Activated T-cell treated with anti-CD3 and anti-CD28 coated beads for 1 hour (primary cell): ENCODE data around the gene FBXO42.

ENCODE experiments used
- DNase-seq: peaks from one replicate; pipeline ENCODE4 v3.0.0-alpha.2; 2020; ENCODE audit warnings: low read depth

Gene FBXO42

DNA sequence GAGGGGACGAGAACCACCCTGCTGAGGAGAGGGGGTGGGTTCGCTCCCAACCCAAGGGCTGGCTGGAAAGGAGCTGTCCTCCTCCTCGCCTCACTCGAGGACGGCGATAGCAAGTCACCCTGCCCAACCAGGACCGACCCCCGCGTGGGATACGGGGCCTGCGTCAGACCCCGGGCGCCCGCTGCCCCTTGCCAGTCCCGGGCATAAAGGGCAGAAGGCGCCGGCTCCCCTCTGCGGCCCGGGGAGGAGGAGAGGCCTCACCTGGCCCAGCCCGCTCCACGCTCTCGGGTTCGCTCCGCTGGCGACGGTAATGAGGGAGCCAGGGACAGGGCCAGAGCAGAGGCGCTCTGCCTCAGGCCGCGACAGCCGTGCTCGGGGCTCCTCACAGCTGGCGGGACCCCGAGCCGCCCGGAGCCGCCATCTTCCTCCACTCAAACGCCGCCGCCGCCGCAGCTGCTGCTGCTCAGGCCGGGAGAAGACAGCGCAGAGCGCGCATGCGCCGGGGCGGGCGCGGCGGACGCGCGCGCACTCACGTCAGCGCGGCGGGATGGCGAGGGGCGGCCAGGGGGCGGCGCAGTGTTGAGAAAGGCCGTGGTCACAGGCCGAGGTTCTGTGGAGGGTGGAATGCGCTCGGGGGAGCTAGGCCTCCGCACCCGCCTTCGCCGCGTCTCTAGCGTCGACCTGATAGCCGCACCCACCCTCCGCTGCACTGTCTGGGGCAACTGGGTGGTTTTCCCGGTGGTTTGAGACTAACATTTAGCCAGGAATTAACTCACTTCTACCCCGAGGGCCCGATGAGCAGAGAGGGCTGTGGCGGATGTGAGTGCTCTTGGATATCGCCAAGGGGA lies at the start of gene FBXO42:
TSS of gene FBXO42 (minus strand) at position 487 of the 848 bp plus-strand sequence. CDS start 37,062 bp downstream, outside the sequence.
- DNase-seq, result peak; percentile 86

DNA sequence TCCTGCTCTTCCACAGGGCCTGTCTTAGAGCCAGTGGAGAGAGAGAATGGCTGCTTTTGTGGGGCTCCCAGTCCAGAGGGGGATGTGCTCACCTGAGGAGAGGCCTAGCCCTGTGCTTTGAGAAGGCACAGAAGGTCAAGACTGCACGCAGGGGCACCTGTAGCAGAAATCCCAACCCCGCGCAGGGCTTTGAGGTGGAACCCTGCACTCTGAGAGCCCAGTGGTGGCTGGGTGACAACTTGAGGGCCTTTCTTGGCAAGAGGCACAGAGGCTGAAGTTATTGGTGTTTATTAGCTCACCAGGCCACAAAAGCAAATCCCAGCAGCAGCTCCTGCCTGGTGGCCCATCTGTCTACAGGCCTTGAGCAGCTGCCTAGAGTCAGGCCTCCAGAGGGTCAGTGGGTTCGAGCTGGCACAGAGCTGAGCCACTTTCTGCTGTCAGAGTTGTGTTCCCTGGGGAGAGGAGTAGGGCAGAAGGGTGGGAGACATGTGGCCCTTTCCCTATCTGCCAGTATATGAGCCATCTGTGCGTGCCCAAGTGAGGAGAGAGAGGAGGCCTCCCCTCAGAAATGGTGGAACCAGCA lies 46.2 kb upstream of the FBXO42 start:
- DNase-seq, result no peak

- DNase-seq, result no peak
Observed at GRCh38 chr1:16397120-16397519, 44.8 kb upstream of the FBXO42 start.

DNA sequence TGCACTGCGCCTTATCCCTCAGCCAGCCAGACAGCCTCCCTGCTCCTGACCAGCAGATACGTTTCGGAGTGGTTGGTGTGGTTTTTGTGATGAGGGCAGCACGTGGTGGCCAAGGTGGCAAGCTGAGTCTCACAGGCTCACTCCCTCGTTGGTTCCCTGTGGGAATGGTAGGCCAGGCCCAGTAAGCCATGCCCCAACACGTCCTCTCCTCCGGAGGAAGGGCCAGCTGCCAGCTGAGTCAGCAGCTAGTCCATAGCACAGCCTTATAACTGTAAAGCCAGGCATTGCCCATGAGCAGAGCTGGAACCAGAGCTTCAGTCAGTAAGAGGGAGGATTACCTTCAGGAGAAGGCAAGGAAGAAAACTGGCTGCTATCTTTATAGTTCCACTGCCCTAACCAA lies 44.3 kb upstream of the FBXO42 start:
- DNase-seq, result no peak

GRCh38 chr1:16394977-16395376 lies 42.7 kb upstream of the FBXO42 start:
- no peak for DNase-seq

DNA sequence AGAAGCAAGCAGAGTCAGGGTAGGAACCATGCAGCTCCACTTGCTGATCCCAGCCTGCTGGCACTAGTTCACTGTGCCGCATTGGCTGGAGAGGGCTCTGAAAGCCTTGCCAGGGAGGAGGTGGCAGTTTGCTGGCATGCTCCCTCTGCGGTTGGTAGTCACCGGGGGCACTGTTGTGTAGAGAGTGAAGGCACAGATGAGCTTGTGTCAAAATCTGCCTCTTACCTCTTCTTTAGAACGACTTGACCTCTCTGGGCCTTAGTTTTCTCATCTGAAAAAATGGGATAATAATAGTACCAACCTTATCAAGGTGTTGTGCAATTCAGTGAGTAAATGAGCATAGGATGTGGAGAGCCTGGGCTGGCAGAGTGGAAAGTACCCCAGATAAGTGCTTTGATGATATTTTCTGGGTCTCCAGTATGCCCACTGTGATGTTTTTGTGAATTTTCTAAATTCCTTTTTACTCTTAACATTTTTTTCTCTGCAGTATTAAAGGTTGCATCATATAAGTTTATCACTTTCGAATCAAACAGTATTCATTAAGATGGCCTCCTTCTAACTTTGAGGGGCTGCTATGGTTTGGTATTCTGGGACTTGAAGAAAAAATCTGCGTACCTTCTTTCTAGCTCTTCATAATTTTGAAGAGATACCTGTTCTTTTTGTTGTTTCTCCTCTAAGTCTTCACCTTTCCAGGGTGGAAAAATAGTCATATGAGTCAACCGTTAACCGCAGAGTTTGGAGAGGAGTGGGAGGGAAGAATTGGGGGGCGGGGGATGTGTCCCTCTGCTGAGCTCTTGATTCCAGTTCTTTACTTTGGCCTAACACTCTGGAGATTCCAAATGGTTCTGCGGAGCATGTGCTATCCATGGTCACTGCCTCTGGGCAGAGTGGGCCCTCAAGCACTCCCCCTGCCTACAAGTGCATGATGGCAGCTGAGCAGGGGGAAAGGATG lies 41.6 kb upstream of the FBXO42 start:
- DNase-seq, result no peak

- DNase-seq, result no peak
Observed at GRCh38 chr1:16392740-16393569, 40.7 kb upstream of the FBXO42 start.

- no peak for DNase-seq
Observed at GRCh38 chr1:16391411-16391810, 39.1 kb upstream of the FBXO42 start.

DNA sequence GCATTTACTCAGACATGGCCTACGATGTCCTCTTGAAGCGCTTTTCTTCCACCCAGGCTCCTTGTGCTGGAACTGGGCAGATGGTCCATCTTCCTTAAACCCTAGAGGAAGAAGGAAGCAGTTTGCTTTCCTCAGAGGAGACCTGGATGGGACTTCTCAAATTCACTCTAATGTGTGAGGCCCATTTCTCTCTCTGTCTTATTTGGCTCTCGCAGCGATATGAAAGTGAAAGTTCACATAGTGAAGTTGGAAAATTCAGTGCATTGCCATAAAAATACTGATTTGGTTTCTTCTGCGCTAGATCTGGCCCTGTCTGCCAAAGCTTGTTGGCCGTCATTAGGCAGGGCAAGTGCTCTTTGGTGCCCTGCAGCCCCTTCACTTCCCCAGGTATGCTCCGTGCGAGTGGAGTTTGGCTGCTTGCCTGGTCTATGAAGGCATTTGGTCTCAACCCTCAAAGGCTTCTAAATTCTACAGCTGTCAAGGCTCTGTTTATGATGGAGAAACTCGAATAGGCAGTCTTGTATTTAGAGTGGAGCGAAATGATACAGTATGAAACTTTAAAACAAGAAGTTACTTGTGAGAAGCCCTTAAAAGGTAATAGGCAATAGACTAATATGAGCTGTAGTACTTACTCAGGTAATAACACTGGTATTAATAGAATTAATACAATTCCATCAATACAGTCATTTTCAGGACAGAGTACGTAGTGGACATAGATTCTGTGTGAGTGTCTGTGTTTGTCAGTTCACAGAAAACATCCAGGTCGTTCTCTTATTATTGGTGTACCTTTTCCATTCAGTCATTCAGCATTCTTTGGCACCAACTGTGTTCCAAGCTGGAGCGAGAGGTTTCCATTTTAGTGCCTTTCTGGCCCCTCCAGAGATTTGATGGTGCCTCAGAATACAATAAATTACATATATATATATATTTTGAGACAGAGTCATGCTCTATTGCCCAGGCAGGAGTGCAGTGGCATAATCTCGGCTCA lies 35.2 kb upstream of the FBXO42 start:
- no peak for DNase-seq

- DNase-seq, result no peak
Observed at GRCh38 chr1:16386454-16387113, 34.3 kb upstream of the FBXO42 start.

GRCh38 chr1:16385659-16386453 lies 33.6 kb upstream of the FBXO42 start:
- no peak for DNase-seq

- DNase-seq, result no peak
Observed at GRCh38 chr1:16383888-16384287, 31.6 kb upstream of the FBXO42 start.

DNA sequence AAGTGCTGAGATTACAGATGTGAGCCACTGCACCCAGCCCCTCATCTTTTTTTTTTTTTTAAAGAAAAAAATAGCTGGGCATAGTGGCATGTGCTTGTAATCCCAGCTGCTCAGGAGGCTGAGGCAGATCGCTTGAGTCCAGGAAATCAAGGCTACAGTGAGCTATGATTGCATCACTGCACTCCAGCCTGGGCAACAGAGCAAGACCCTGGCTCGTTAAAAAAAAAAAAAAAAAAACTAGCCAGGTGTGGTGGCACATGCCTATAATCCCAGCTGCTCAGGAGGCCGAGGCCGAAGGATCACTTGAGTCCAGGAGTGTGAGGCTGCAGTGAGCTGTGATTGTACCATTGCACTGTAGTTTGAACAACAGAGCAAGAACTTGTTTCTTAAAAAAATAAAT lies 28.6 kb upstream of the FBXO42 start:
- no peak for DNase-seq

DNA sequence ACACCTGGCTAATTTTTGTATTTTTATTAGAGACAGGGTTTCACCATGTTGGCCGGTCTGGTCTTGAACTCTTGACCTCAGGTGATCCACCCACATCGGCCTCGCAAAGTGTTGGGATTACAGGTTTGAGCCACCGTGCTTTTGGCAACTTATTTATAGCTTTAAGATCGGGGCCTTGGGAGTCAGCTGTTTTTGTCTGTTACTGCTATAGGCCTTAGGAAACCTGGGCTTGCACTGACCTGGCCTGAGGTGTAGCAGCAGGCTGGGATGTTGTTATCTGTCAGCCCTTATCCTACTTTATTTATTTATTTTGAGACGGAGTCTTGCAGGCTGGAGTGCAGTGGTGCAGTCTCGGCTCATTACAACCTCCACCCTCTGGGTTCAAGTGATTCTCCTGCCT lies 26.2 kb upstream of the FBXO42 start:
- DNase-seq, result no peak

- DNase-seq, result no peak
Observed at GRCh38 chr1:16376971-16377370, 24.7 kb upstream of the FBXO42 start.

DNA sequence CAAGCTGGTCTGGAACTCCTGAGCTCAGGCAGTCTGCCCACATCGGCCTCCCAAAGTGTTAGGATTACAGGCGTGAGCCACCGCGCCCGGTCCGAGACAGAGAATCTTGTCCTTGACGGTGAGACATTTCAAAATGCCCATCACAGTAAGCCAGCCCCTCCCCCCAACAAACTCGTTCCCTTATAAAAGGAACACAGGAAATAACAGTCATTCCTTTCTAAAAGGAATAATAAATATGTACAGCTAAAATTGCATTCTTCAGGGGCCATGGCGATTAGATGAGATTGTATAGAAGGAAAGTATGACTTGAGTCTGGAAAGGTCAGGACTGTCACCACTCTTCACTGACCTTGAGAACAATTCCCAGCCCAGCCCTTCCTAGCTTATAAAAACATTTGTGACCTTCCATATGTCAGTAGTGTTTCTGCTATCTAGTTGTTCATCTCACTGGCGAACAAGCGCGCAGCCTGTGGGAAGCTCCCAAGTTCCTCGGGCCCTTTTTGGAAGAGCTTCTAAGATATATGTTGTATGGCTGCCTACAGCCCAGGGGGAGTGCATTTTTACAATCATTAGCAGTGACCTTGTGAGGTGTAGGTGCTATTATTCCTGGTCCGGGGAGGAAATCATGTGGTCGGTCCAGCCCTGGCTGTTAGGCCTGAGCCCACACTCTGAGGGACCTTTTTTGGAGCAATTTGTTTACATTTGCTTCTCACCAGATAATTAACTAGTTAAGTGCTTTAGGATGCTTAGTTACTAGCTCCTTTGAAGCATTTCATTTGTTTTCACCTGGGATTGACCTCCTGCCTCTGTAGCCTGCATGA lies 23.5 kb upstream of the FBXO42 start:
- DNase-seq, result no peak

GRCh38 chr1:16374266-16374665 lies 22.0 kb upstream of the FBXO42 start:
- no peak for DNase-seq
